ENCODE results near the gene HNRNPUL2. TPM values are rescaled to one million over a fixed set of nuclear protein-coding genes. Genes with fewer than 3 reads are reported as not detected.

The HNRNPUL2 gene
- total RNA-seq, 1 experiment from 2014 or later = 43.5 TPM

DNA sequence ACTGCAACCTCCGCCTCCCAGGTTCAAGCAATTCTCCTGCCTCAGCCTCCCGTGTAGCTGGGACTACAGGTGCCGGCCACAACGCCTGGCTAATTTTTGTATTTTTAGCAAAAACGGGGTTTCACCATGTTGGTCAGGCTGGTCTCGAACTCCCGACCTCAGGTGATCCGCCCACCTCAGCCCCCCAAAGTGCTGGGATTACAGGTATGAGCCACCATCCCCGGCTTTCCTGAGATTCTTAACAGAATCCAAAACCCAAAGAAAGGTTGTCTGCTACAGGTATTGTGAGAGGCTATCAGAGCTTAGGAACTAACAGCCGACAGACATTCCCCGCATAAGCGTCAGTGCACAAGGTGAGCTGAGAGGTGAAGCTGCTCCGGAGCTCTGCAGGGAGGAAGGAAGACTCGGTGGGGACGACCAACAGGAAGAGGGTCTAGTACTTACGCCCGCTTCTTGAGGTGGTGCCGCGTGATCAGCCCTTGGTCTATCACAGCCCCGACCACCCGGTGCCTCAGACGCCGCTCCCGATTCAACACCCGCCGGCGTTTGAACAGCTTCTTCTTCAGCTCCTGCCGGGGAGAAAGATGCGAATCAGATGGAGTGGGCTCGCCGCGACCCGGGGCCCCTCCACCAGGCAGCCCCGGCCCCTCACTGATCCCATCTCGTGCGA, 62.7 kb downstream of the HNRNPUL2 start:
- Histone ChIP-seq H3K4me1 (ENCODE audit: insufficient read depth, low read length) (peaks cover 2% of the 10 kb centered on the region; the same call in 1 of the 2 replicates), H4K20me1 (ENCODE audit: control insufficient read depth, insufficient read depth, insufficient read length) (no peaks in the 10 kb centered on the region), H3K9me3 (ENCODE audit: control insufficient read depth, low read depth, low read length) (no peaks in the 10 kb centered on the region), H3K9ac (ENCODE audit: extremely low read depth, insufficient read length, low read length) (peak overlapping the region; percentile 72), H3K56ac (ENCODE audit: insufficient read length, low read depth, low read length) (no peak overlapping the region), H2AK5ac (ENCODE audit: insufficient read length, low read length) (no peak overlapping the region), H2AFZ (ENCODE audit: low read length) (no peak overlapping the region), H2BK120ac (ENCODE audit: low read depth, low read length, poor library complexity, severe bottlenecking) (no peak overlapping the region), H3K27ac (ENCODE audit: insufficient read length, low read depth, low read length) (no peak overlapping the region), H4K91ac (ENCODE audit: insufficient read length, low read depth, low read length) (no peak overlapping the region), H2BK5ac (ENCODE audit: insufficient read length, low read length) (no peak overlapping the region), H3K4ac (ENCODE audit: low read depth, low read length) (no peak overlapping the region), H3T11ph (ENCODE audit: low read length) (no peak overlapping the region), H3K27me3 (ENCODE audit: insufficient read depth, low read length) (no peaks in the 10 kb centered on the region), H2BK20ac (ENCODE audit: low read depth, low read length, poor library complexity, severe bottlenecking) (no peak overlapping the region), H3K79me2 (ENCODE audit: insufficient read depth, low read length) (peaks cover 3% of the 10 kb centered on the region; the same call in 1 of the 2 replicates), H2BK12ac (ENCODE audit: insufficient read length, low read depth, low read length) (no peak overlapping the region), H4K5ac (ENCODE audit: insufficient read length, low read depth, low read length) (no peak overlapping the region), H3K18ac (ENCODE audit: insufficient read length, low read depth, low read length) (peak overlapping the region; percentile 51), H3K4me2 (ENCODE audit: insufficient read depth, insufficient read length, low read length) (peak overlapping the region; percentile 69), H3K23ac (ENCODE audit: insufficient read length, low read depth, low read length) (no peak overlapping the region), H3K79me1 (ENCODE audit: insufficient read depth, low read depth, low read length, poor library complexity, severe bottlenecking) (no peaks in the 10 kb centered on the region), H2BK15ac (ENCODE audit: low read depth, low read length) (no peak overlapping the region), H4K8ac (replicated peaks; ENCODE audit: insufficient read length, low read depth, low read length) (no peak overlapping the region), H3K23me2 (ENCODE audit: insufficient read length, low read depth, low read length, poor library complexity, severe bottlenecking) (peaks cover 14% of the 10 kb centered on the region), H3K14ac (ENCODE audit: insufficient read depth, low read length) (peak overlapping the region; percentile 74)
- Mint-ChIP-seq H3K36me3 (ENCODE audit: insufficient read depth in 1 of 3, low read depth in 3 of 3) (peaks cover 29 to 57% (median 29%) of the 10 kb centered on the region in 3 experiments), H3K4me1 (peaks cover 16 to 20% of the 10 kb centered on the region in 2 experiments), H3K9me3 (no peaks in the 10 kb centered on the region; a peak in 1 of 5 replicates), H3K4me3 (peak overlapping the region; percentile 94 to 99), H3K27me3 (ENCODE audit: low read depth) (no peaks in the 10 kb centered on the region; the same call in 1 of the 2 replicates), H3K27ac (peak overlapping the region; percentile 89 to 97 (median 96))
- no CpG with 5 or more reads among the region's 36 CpGs for WGBS (ENCODE audit: extremely low coverage, insufficient read length, low lambda C conversion rate)
- TF ChIP-seq, protein P1, sequence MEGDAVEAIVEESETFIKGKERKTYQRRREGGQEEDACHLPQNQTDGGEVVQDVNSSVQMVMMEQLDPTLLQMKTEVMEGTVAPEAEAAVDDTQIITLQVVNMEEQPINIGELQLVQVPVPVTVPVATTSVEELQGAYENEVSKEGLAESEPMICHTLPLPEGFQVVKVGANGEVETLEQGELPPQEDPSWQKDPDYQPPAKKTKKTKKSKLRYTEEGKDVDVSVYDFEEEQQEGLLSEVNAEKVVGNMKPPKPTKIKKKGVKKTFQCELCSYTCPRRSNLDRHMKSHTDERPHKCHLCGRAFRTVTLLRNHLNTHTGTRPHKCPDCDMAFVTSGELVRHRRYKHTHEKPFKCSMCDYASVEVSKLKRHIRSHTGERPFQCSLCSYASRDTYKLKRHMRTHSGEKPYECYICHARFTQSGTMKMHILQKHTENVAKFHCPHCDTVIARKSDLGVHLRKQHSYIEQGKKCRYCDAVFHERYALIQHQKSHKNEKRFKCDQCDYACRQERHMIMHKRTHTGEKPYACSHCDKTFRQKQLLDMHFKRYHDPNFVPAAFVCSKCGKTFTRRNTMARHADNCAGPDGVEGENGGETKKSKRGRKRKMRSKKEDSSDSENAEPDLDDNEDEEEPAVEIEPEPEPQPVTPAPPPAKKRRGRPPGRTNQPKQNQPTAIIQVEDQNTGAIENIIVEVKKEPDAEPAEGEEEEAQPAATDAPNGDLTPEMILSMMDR (conservative IDR thresholded peaks at IDR 0.05) = no peak
- peak; percentile 74 for DNase-seq

Other genes starting within 250 kb of the HNRNPUL2 start
- 13.9 and 15.2 TPM in 2 replicates for gene AHNAK, start 180.7 kb downstream of the HNRNPUL2 start, total RNA-seq (2021)
- gene EEF1G, start 153.6 kb downstream of the HNRNPUL2 start, total RNA-seq (2021) = 1,790 and 1,800 TPM in 2 replicates
- 20.7 and 24.9 TPM in 2 replicates for gene TUT1, start 135.9 kb downstream of the HNRNPUL2 start, total RNA-seq (2021)
- gene MTA2, start 125.6 kb downstream of the HNRNPUL2 start, total RNA-seq (2021) = 143 and 149 TPM in 2 replicates
- 35.3 and 40.6 TPM in 2 replicates for gene EML3, start 114.7 kb downstream of the HNRNPUL2 start, total RNA-seq (2021)
- 0.79 and 1.0 TPM in 2 replicates for gene ROM1, start 114.2 kb downstream of the HNRNPUL2 start, total RNA-seq (2021)
- gene B3GAT3, start 105.5 kb downstream of the HNRNPUL2 start, total RNA-seq (2021) = 30.6 and 30.8 TPM in 2 replicates
- 387 TPM in 2 replicates for gene GANAB, start 80.8 kb downstream of the HNRNPUL2 start, total RNA-seq (2021)
- gene INTS5, start 74.2 kb downstream of the HNRNPUL2 start, total RNA-seq (2021) = 40.0 and 41.6 TPM in 2 replicates
- gene C11orf98, start 62.2 kb downstream of the HNRNPUL2 start, total RNA-seq (2021) = 139 and 150 TPM in 2 replicates
- gene CSKMT, start 62.1 kb downstream of the HNRNPUL2 start, total RNA-seq (2021) = 49.2 and 51.5 TPM in 2 replicates
- 11.1 and 12.3 TPM in 2 replicates for gene UQCC3, start 55.8 kb downstream of the HNRNPUL2 start, total RNA-seq (2021)
- gene LBHD1, start 55.2 kb downstream of the HNRNPUL2 start, total RNA-seq (2021) = 9.1 and 10.4 TPM in 2 replicates
- 110 and 118 TPM in 2 replicates for gene UBXN1, start 48.4 kb downstream of the HNRNPUL2 start, total RNA-seq (2021)
- gene LRRN4CL, start 37.9 kb downstream of the HNRNPUL2 start, total RNA-seq (2021) = 0.59 and 0.79 TPM in 2 replicates
- gene BSCL2, start 20.0 kb downstream of the HNRNPUL2 start, total RNA-seq (2021) = 68.4 and 77.4 TPM in 2 replicates
- gene GNG3, start 19.8 kb downstream of the HNRNPUL2 start, total RNA-seq (2021) = 3.2 and 3.4 TPM in 2 replicates
- 31.6 and 33.4 TPM in 2 replicates for gene TTC9C, start 1.0 kb upstream of the HNRNPUL2 start, total RNA-seq (2021)
- gene ZBTB3, start 26.7 kb upstream of the HNRNPUL2 start, total RNA-seq (2021) = 39.7 and 43.4 TPM in 2 replicates
- 126 and 129 TPM in 2 replicates for gene POLR2G, start 34.1 kb upstream of the HNRNPUL2 start, total RNA-seq (2021)
- 37.7 and 44.2 TPM in 2 replicates for gene TAF6L, start 43.9 kb upstream of the HNRNPUL2 start, total RNA-seq (2021)
- 25.0 and 25.5 TPM in 2 replicates for gene TMEM179B, start 59.9 kb upstream of the HNRNPUL2 start, total RNA-seq (2021)
- 21.7 and 22.2 TPM in 2 replicates for gene TMEM223, start 64.5 kb upstream of the HNRNPUL2 start, total RNA-seq (2021)
- gene NXF1, start 78.0 kb upstream of the HNRNPUL2 start, total RNA-seq (2021) = 65.5 and 69.0 TPM in 2 replicates
- 33.5 and 34.7 TPM in 2 replicates for gene STX5, start 104.6 kb upstream of the HNRNPUL2 start, total RNA-seq (2021)
- gene TEX54, start 105.4 kb upstream of the HNRNPUL2 start, total RNA-seq (2021) = 0.53 and 1.2 TPM in 2 replicates
- 121 and 124 TPM in 2 replicates for gene WDR74, start 112.1 kb upstream of the HNRNPUL2 start, total RNA-seq (2021)
- gene SLC3A2, start 153.4 kb upstream of the HNRNPUL2 start, total RNA-seq (2021) = 289 and 290 TPM in 2 replicates
- gene CHRM1, start 193.9 kb upstream of the HNRNPUL2 start, total RNA-seq (2021) = not detected in 2 replicates

Data from H9 (cell line).